ENCODE results near the gene BBOX1.

DNA sequence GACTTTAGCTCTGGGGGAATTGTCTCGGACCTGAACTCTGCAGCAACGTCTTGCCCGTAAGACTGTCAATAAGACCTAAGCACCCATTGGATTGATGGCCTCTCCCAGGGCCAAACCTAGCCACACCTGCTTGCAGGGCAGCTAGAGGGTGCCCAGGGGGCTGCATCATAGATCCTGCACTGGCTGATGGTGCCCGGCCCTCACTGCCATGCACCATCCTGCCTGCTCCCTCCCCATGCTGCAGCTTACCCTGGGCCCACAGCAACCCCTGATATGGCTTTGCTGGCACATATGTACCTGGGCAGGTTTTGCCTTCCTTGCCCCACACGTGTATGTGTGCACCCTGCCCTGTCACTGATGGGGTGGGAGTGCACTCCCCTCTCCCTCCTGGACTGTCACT, 8.9 kb upstream of the BBOX1 start:
- TF ChIP-seq, protein P1, sequence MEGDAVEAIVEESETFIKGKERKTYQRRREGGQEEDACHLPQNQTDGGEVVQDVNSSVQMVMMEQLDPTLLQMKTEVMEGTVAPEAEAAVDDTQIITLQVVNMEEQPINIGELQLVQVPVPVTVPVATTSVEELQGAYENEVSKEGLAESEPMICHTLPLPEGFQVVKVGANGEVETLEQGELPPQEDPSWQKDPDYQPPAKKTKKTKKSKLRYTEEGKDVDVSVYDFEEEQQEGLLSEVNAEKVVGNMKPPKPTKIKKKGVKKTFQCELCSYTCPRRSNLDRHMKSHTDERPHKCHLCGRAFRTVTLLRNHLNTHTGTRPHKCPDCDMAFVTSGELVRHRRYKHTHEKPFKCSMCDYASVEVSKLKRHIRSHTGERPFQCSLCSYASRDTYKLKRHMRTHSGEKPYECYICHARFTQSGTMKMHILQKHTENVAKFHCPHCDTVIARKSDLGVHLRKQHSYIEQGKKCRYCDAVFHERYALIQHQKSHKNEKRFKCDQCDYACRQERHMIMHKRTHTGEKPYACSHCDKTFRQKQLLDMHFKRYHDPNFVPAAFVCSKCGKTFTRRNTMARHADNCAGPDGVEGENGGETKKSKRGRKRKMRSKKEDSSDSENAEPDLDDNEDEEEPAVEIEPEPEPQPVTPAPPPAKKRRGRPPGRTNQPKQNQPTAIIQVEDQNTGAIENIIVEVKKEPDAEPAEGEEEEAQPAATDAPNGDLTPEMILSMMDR (IDR thresholded peaks at IDR 0.05) = no peak
- TF ChIP-seq POLR2A (IDR thresholded peaks at IDR 0.05) = no peak
